Gastroesophageal sphincter (tissue), 3 donors: ENCODE results near the gene NLGN1.

Source experiments
- CTCF ChIP-seq, 4 experiments: fragments of 200-600 bp in 2 of 4; fragments of 450-650 bp in 2 of 4; sonication (generic) in 1 of 4; IDR thresholded peaks; one replicate each; pipeline ENCODE4 v1.5.1; 2017 to 2019; ENCODE audit warnings: antibody characterized with exemption in 4 of 4, mild to moderate bottlenecking in 2 of 4, moderate library complexity in 2 of 4
- EP300 ChIP-seq: sonication (generic); formaldehyde crosslinking; IDR thresholded peaks from one replicate; pipeline ENCODE4 v1.6.1; 2017; ENCODE audit warnings: antibody characterized with exemption, mild to moderate bottlenecking
- POLR2A ChIP-seq, 2 donors: fragments of 450-650 bp; IDR thresholded peaks; one replicate each; pipeline ENCODE4 v1.6.1; 2017; ENCODE audit warnings: antibody characterized with exemption in 2 of 2, mild to moderate bottlenecking in 2 of 2, moderate library complexity in 1 of 2

DNA sequence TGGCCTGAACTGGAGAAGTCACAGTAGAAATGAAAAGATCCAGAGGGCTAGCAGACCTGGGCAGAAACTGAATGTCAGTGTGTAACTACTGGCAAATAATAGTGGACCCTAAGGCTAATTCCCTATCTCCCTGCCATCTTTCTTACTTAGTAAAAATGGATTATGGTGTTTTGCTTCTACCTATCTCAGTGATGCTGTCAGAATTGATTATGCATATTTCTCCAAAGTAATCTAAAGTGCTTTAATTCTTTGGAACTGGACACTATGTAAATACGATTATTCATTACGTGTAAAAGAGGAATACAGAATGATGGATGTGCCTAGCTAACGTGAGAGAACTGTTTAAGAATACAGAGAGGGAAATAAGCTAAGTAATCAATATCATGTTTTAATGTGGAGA is 651.9 kb downstream of the NLGN1 start:
- TF ChIP-seq POLR2A (IDR thresholded peaks at IDR 0.05) (no peak), CTCF (IDR thresholded peaks at IDR 0.05) (no peak), EP300 (no peak)
